ENCODE results near the gene CMTM5.

- TF ChIP-seq CTCF (IDR thresholded peaks at IDR 0.05; ENCODE audit: low read depth, low read length, poor library complexity, severe bottlenecking) (no peak), EZH2phosphoT487 (IDR thresholded peaks at IDR 0.05; ENCODE audit: borderline replicate concordance, low read length) (no peak)
Observed at GRCh38 chr14:23339506-23340268, 37.2 kb upstream of the CMTM5 start.

Data from DOHH2 (cell line).